HG03159 (cell line): ENCODE measurements around the gene SYT9.

Source experiments
- ATAC-seq: cut with Tn5 transposase; IDR thresholded peaks from one replicate; pipeline ENCODE4 v1.9.1; 2021; ENCODE audit warnings: mild to moderate bottlenecking, moderate library complexity; ENCODE audit not compliant: unreplicated experiment

Gene SYT9

DNA sequence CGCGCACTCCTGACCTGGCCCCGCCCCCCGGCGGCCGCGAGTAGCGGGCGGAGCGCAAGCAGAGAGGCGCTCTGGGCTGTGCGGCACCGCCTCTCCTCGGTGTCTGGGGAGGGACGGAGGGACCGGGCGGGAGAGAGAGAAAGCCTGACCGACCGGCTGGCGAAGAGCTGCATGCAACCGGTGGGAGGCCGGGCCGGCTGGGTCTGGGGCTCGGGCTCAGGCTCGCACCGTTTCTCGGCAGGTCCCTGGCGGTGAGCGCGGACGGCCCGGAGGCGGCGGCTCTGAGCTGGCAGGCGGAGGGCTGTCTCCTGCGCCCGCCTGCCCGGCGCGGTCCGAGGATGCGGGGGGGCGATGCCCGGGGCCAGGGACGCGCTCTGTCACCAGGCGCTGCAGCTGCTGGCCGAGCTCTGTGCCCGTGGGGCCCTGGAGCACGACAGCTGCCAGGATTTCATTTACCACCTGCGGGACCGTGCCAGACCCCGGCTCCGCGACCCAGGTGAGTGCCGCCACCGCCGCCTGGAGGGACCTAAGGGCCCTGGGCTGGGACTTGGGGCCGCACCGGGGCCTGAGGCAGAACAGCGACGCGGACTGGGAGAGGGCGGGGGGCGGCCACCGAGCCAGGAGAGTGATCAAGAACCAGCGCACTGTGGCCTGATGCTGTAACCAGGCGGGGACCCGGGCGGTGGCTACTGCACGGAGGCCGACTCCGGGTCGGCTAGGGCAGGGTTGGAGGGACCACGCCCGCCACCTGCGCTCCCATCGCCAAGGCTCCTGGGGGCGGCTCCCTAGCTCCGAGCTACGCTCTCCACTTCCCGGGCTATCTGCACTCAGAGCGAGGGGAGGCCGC, at the start of gene SYT9:
SYT9 (plus strand) TSS at position 69 of the 847 bp plus-strand sequence; CDS start at position 352, 283 bp downstream.
- ATAC-seq = peak; percentile 75

- no peak for ATAC-seq
These were observed 49.3 kb upstream of the SYT9 start for GRCh38 chr11:7202412-7202811.

- no peak for ATAC-seq
These were observed 46.9 kb upstream of the SYT9 start for GRCh38 chr11:7204778-7205177.

- no peak for ATAC-seq
These were observed 43.3 kb upstream of the SYT9 start for GRCh38 chr11:7208391-7208790.

GRCh38 chr11:7219491-7219890, 32.2 kb upstream of the SYT9 start:
- no peak for ATAC-seq

- no peak for ATAC-seq
These were observed 31.1 kb upstream of the SYT9 start for GRCh38 chr11:7220636-7221035.

- ATAC-seq = no peak
These were observed 29.1 kb upstream of the SYT9 start for GRCh38 chr11:7222619-7223018.

- no peak for ATAC-seq
These were observed 11.8 kb upstream of the SYT9 start for GRCh38 chr11:7239877-7240276.

GRCh38 chr11:7245341-7245740, 6.4 kb upstream of the SYT9 start:
- no peak for ATAC-seq

DNA sequence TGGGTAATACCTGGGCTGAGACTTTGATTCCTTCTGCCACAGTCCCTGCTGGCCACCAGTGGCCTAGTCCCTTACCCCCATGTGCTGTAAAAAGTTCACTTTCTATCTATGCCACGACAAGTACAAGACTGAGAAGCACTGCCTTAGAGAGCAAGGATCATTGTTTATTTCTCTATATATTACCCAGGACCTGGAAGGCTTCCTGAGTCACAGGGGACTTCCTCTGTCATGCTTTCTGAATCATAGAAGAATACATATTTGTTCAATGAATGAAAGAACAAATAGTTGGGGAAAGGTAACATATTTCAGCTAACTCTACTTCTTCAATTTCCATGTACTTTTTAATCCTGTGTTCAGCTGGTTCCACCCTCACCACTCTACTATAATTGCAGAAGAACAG, 5.5 kb upstream of the SYT9 start:
- no peak for ATAC-seq

DNA sequence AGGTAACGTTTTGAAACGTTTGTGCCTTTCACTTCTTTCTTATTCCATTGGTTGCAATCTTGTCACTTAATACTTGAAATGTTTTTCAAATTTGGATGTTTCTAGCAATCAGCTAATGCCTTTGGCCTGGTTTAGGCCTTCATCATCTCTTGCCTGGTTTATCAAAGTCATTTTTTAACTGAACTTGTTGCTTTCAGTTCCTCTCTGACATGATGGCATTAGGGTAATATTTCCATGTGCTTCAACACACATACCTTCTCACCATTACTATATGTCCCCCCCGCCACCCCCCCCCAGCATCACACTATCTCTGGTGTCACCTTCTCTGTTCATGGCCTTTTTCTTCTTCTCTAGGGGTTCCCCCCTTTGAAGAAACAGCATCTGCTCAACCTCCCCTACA, 1.5 kb upstream of the SYT9 start:
- ATAC-seq = no peak

- no peak for ATAC-seq
These were observed 243 bp upstream of the SYT9 start for GRCh38 chr11:7251487-7251835.

- ATAC-seq = no peak
These were observed 1.0 kb downstream of the SYT9 start for GRCh38 chr11:7252683-7253213.

DNA sequence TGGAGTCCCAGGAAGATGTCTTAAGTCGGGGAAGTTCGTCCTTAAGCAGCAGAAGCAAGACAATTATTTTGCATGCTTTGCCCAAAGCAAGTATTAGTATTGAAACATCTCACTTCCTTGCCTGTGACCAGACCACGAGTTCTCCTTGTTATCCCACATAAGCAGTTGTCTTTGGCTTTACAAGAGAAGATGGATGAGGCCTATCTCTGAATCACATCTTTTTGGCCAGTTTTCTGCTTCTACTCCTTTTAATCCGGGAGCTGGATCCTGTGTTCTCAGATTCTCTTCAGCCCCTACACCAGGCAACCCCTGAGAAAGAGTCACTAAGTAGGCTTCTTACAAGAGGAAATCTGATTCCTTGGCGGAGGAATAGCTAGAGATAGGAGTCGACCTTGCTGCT, 2.1 kb downstream of the SYT9 start:
- no peak for ATAC-seq

DNA sequence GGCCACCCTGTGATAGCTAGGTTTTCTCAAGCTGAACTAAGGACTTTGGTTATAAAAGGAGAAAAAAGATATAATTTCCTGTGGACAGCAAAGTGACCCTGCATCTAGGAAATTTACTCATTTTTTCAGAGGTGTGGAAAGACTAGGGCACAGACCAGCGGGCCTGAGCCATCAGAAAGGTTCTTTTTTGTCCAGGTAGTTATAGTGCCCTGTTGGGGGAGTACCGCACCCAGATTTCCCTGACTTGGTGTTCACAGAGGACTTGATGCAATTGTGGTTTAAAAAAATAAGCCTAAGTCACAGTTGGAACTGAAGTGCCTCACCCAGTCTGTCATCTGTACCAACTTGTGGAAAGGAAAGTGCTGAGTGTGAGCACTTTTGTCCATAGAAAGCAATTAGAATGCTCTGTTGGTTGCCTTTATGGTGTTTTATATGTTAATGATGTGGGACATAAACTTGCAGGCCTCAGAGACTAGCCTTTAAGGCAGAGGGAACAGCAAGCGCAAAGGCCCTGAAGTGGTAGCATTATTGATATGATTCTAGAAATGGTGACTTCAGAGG, 3.1 kb downstream of the SYT9 start:
- ATAC-seq = no peak

- ATAC-seq = no peak
These were observed 5.2 kb downstream of the SYT9 start for GRCh38 chr11:7256943-7257342.

DNA sequence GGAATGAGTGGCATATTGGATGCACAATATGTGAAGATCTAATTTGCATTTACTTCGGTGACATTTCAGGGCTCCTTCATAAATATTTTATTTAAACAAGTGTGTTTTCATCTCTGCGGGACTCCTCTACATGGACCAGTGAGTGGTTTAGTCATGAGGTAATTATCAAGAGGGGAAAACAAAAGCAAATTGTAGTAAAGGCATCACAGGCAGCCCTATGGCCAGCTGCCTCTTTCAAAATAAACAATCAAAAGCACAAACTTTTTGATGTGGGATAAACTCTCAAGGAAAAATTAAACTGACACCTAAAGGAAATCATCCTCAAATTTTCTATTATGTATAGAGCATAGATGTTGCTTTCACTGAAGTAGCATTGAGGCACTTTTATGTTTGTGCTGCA, 6.0 kb downstream of the SYT9 start:
- ATAC-seq = no peak

- no peak for ATAC-seq
These were observed 9.9 kb downstream of the SYT9 start for GRCh38 chr11:7261578-7261977.

GRCh38 chr11:7262672-7263071, 11.0 kb downstream of the SYT9 start:
- no peak for ATAC-seq

DNA sequence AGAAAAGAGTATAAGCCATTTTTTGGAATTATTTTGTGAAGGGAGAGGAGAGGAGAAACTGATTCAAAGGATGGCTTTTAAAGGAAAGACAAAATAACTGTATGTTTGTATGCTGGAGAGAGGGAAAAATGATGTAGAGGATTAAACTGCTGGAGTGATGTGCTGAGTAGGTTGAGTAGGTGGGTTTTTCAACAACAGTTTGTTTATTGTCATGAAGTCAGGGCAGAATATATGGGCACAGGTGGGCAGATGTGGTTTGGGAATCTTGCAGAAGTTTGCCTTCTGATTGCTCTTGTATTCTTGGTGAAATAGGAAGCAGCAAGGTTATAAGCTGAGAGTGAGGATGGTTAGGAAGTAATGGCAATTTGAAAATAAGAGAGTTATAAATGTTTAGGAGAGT, 12.1 kb downstream of the SYT9 start:
- ATAC-seq = no peak

GRCh38 chr11:7268758-7269157, 17.1 kb downstream of the SYT9 start:
- no peak for ATAC-seq

GRCh38 chr11:7270233-7270865, 18.6 kb downstream of the SYT9 start:
- ATAC-seq = no peak
